GM12892 (cell line): ENCODE data around the gene ZNF491.

Experiments used
- POLR2A ChIP-seq: IDR thresholded peaks from 2 replicates; pipeline ENCODE4 v1.6.1; 2011; ENCODE audit warnings: low read depth, low read length, control low read depth
- POLR2AphosphoS5 ChIP-seq: IDR thresholded peaks from 2 replicates; pipeline ENCODE4 v1.6.1; 2011; ENCODE audit warnings: low read depth, low read length, control low read depth
- TAF1 ChIP-seq: IDR thresholded peaks from 2 replicates; pipeline ENCODE4 v1.6.1; 2011; ENCODE audit warnings: low read depth, mild to moderate bottlenecking, control low read depth, low read length, borderline replicate concordance

DNA sequence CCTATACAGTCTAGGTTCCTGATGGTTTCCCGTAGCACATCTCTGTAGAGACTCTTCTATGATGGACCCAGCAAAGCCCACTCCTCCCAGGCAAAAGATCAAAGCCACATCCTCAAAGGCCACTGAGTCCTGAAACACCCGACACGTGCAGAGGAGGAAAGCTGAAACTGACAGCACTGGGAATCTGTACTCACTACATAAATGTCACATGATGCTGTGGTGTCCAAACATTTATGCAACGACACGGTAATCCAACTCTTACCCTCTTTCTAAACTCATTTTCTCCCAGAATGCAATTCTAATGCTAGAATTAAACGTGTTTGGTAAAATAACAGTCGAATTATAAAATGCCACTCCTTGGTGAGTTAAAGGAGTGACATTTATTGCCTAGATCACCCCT, 38.5 kb upstream of the ZNF491 start:
- TF ChIP-seq POLR2A, result no peak
- no peak for TF ChIP-seq TAF1
- TF ChIP-seq POLR2AphosphoS5, result no peak
